OCI-LY3 (cell line): Measurements from ENCODE around the gene TPD52L2.

ENCODE experiments used
- H2AFZ ChIP-seq: fragments of 200-600, 300-600 bp; shearing (Covaris generic); 2 replicates; pipeline ENCODE4 v1.6.0; 2014; ENCODE audit warnings: antibody characterized with exemption, low read depth, low read length
- H3K27ac ChIP-seq: fragments of 200-600, 300-600 bp; sonication (generic); 2 replicates; pipeline ENCODE4 v1.5.1; 2014; ENCODE audit warnings: mild to moderate bottlenecking, low read length, moderate library complexity, mixed read lengths
- H3K27me3 ChIP-seq: fragments of 200-600, 300-600 bp; sonication (generic); 2 replicates; pipeline ENCODE4 v1.6.1; 2014; ENCODE audit warnings: low read depth, low read length, mixed read lengths
- H3K36me3 ChIP-seq: fragments of 200-600, 300-600 bp; sonication (generic); replicated peaks from 2 replicates; pipeline ENCODE3; 2014; ENCODE audit warnings: low read depth, low read length, mixed read lengths
- H3K4me1 ChIP-seq: fragments of 300-600, 200-600 bp; sonication (generic); 2 replicates; pipeline ENCODE4 v1.6.1; 2014; ENCODE audit warnings: low read length, mixed read lengths
- H3K4me2 ChIP-seq: fragments of 200-600, 300-600 bp; sonication (generic); 2 replicates; pipeline ENCODE4 v1.6.1; 2014; ENCODE audit warnings: low read length, mixed read lengths
- H3K4me3 ChIP-seq: fragments of 300-600, 200-600 bp; sonication (generic); 2 replicates; pipeline ENCODE4 v1.5.1; 2014; ENCODE audit warnings: antibody characterized with exemption, mild to moderate bottlenecking, low read length, moderate library complexity
- H3K79me2 ChIP-seq: fragments of 300-600, 200-600 bp; shearing (Covaris generic); 2 replicates; pipeline ENCODE4 v1.6.1; 2014; ENCODE audit warnings: mild to moderate bottlenecking, low read length, mixed read lengths
- H3K9ac ChIP-seq: fragments of 300-600, 200-600 bp; shearing (Covaris generic); 2 replicates; pipeline ENCODE4 v1.6.0; 2014; ENCODE audit warnings: mild to moderate bottlenecking, low read length, moderate library complexity
- H3K9me3 ChIP-seq: fragments of 200-600, 300-600 bp; shearing (Covaris generic); 2 replicates; pipeline ENCODE4 v1.6.1; 2014; ENCODE audit warnings: low read length, mixed read lengths; ENCODE audit not compliant: insufficient read depth
- H4K20me1 ChIP-seq: fragments of 200-600, 300-600 bp; sonication (generic); 2 replicates; pipeline ENCODE4 v1.6.1; 2016; ENCODE audit warnings: low read length, mixed read lengths; ENCODE audit not compliant: insufficient read depth
- CTCF ChIP-seq: fragments of 200-600, 300-600 bp; sonication (generic); IDR thresholded peaks from 2 replicates; pipeline ENCODE4 v1.5.1; 2014; ENCODE audit warnings: antibody characterized with exemption, low read length, low read depth
- EZH2phosphoT487 ChIP-seq: fragments of 200-600 bp; shearing (Covaris generic); IDR thresholded peaks from 2 replicates; pipeline ENCODE4 v1.6.1; 2018; ENCODE audit warnings: antibody characterized with exemption, mixed run types, low read depth

TPD52L2 gene

GRCh38 chr20:63891061-63892002 is 26.3 kb downstream of the TPD52L2 start:
- Histone ChIP-seq H3K4me2 (no peak overlapping the region), H2AFZ (no peak overlapping the region), H3K79me2 (peaks cover 11% of the 10 kb centered on the region), H3K27me3 (no peaks in the 10 kb centered on the region), H3K27ac (no peak overlapping the region), H3K9ac (no peak overlapping the region), H3K36me3 (peaks cover 12% of the 10 kb centered on the region), H3K4me3 (no peak overlapping the region), H4K20me1 (peaks cover 12% of the 10 kb centered on the region), H3K4me1 (peaks cover 3% of the 10 kb centered on the region), H3K9me3 (no peaks in the 10 kb centered on the region)
- TF ChIP-seq CTCF (no peak), EZH2phosphoT487 (no peak)

GRCh38 chr20:63892402-63892801 is 27.3 kb downstream of the TPD52L2 start:
- no peaks in the 10 kb centered on the region for H3K27me3 ChIP-seq
- H3K4me1 ChIP-seq: peaks cover 8% of the 10 kb centered on the region
- peaks cover 14% of the 10 kb centered on the region for H3K36me3 ChIP-seq
- H3K4me2 ChIP-seq: no peak overlapping the region
- peaks cover 21% of the 10 kb centered on the region for H4K20me1 ChIP-seq
- H3K4me3 ChIP-seq: no peak overlapping the region
- TF ChIP-seq EZH2phosphoT487: no peak
- TF ChIP-seq CTCF: no peak
- no peak overlapping the region for H3K27ac ChIP-seq
- H3K9me3 ChIP-seq: no peaks in the 10 kb centered on the region
- peaks cover 21% of the 10 kb centered on the region for H3K79me2 ChIP-seq
- no peak overlapping the region for H3K9ac ChIP-seq
- no peak overlapping the region for H2AFZ ChIP-seq

GRCh38 chr20:63893999-63894357 is 28.9 kb downstream of the TPD52L2 start:
- H3K9ac ChIP-seq: no peak overlapping the region
- H3K36me3 ChIP-seq: peaks cover 19% of the 10 kb centered on the region
- H3K4me3 ChIP-seq: no peak overlapping the region
- H3K79me2 ChIP-seq: peaks cover 37% of the 10 kb centered on the region
- H3K4me1 ChIP-seq: peaks cover 8% of the 10 kb centered on the region
- H3K4me2 ChIP-seq: no peak overlapping the region
- H3K27me3 ChIP-seq: no peaks in the 10 kb centered on the region
- no peaks in the 10 kb centered on the region for H3K9me3 ChIP-seq
- no peak overlapping the region for H3K27ac ChIP-seq
- TF ChIP-seq CTCF (no peak), EZH2phosphoT487 (no peak)
- H2AFZ ChIP-seq: no peak overlapping the region
- H4K20me1 ChIP-seq: peaks cover 34% of the 10 kb centered on the region

GRCh38 chr20:63894358-63895201 is 29.5 kb downstream of the TPD52L2 start, which contains the start of gene DNAJC5:
DNAJC5 (plus strand) TSS chr20:63895126; CDS start chr20:63928346, 33,220 bp downstream.
- TF ChIP-seq CTCF: no peak
- TF ChIP-seq EZH2phosphoT487: no peak
- H3K9me3 ChIP-seq: no peaks in the 10 kb centered on the region
- H2AFZ ChIP-seq: no peak within 1 kb of the TSS
- H3K36me3 ChIP-seq: peaks cover 19% of the 10 kb centered on the region
- H3K27ac ChIP-seq: peak within 1 kb of the TSS; percentile 67
- peak within 1 kb of the TSS; percentile 88 for H3K4me2 ChIP-seq
- peak within 1 kb of the TSS; percentile 96 for H3K9ac ChIP-seq
- peaks cover 34% of the 10 kb centered on the region for H4K20me1 ChIP-seq
- H3K27me3 ChIP-seq: no peaks in the 10 kb centered on the region
- H3K79me2 ChIP-seq: peaks cover 43% of the 10 kb centered on the region
- peaks cover 8% of the 10 kb centered on the region for H3K4me1 ChIP-seq
- peak within 1 kb of the TSS; percentile 98 for H3K4me3 ChIP-seq
